ENCODE data around the gene PLPP1. TPM values are rescaled to one million over a fixed set of nuclear protein-coding genes. Genes with fewer than 3 reads are reported as not detected.

The PLPP1 gene
- total and polyA plus RNA-seq, 2 of the 8 experiments (the other 6 are each of a cell fraction or from before 2014, with no cell fraction given) = 43.7 to 91.3 TPM

GRCh38 chr5:55540525-55540924 is 5.8 kb upstream of the PLPP1 start:
- peaks cover 2% of the 10 kb centered on the region for H3K23me2 ChIP-seq (ENCODE audit: low read depth, low read length)
- DNase-seq (ENCODE audit: low read depth in 1 of 2, low spot score in 2 of 2) (no peak), FAIRE-seq (no peak)
- no peaks in the 10 kb centered on the region for H4K20me1 ChIP-seq (replicated peaks in 1 of 2; ENCODE audit: control insufficient read depth in 1 of 2, insufficient read depth in 2 of 2, low read length in 2 of 2)
- H4K5ac ChIP-seq (ENCODE audit: insufficient read length, low read depth, low read length) = no peak overlapping the region
- H3K27ac ChIP-seq (ENCODE audit: low read depth, low read length) = no peak overlapping the region
- ChIA-PET CTCF (ENCODE audit: partially characterized antibody) (interaction anchor here (0.6 to 0.7 kb wide), 2 partner anchors 52 to 111 kb away, joined by 3 read pairs; no protein-coding TSS in a partner anchor), POLR2A (ENCODE audit: partially characterized antibody) (no interaction called here)
- no peak overlapping the region for H3K9ac ChIP-seq (replicated peaks in 1 of 4; ENCODE audit: extremely low read depth in 1 of 4, low read depth in 3 of 4, low read length in 3 of 4)
- H2BK5ac ChIP-seq (ENCODE audit: low read depth, low read length) = no peak overlapping the region
- no peak overlapping the region for H2BK20ac ChIP-seq (ENCODE audit: low read length)
- H3K23ac ChIP-seq (ENCODE audit: insufficient read length) = no peak overlapping the region
- H3K4ac ChIP-seq (replicated peaks; ENCODE audit: insufficient read length, low read depth, low read length) = no peak overlapping the region
- no peaks in the 10 kb centered on the region for H3K79me1 ChIP-seq (ENCODE audit: low read depth, low read length)
- H2BK120ac ChIP-seq (replicated peaks; ENCODE audit: low read depth, low read length) = no peak overlapping the region
- H3K14ac ChIP-seq (ENCODE audit: insufficient read length) = no peak overlapping the region
- no peaks in the 10 kb centered on the region for H3K79me2 ChIP-seq (ENCODE audit: control insufficient read depth in 1 of 2, insufficient read depth in 2 of 2, low read length in 2 of 2)
- no peak overlapping the region for H4K8ac ChIP-seq (ENCODE audit: extremely low read depth, insufficient read depth, low read length)
- no peak overlapping the region for H3K4me3 ChIP-seq (ENCODE audit: extremely low read depth in 1 of 4, insufficient read depth in 2 of 4, low read depth in 3 of 4, low read length in 4 of 4)
- H2BK12ac ChIP-seq (ENCODE audit: low read depth, low read length) = no peak overlapping the region
- peaks cover 0 to 6% (median 3%) of the 10 kb centered on the region in 4 experiments; a peak in 4 of 7 replicates for H3K4me1 ChIP-seq (replicated peaks in 1 of 4; ENCODE audit: control insufficient read depth in 3 of 4, insufficient read depth in 4 of 4, low read length in 3 of 4)
- no peak overlapping the region for H2AK5ac ChIP-seq (ENCODE audit: low read depth, low read length)
- no peak overlapping the region for H3K18ac ChIP-seq (ENCODE audit: extremely low read depth, low read length)
- H3K27me3 ChIP-seq (replicated peaks in 1 of 4; ENCODE audit: control insufficient read depth in 3 of 4, extremely low read depth in 1 of 4, insufficient read depth in 3 of 4, low read length in 3 of 4) = no peaks in the 10 kb centered on the region
- H3K36me3 ChIP-seq (ENCODE audit: control insufficient read depth in 2 of 4, insufficient read depth in 4 of 4, low read length in 3 of 4) = no peaks in the 10 kb centered on the region
- H3K56ac ChIP-seq (replicated peaks; ENCODE audit: insufficient read length, low read depth, low read length) = no peak overlapping the region
- no peaks in the 10 kb centered on the region for H3K9me3 ChIP-seq (ENCODE audit: insufficient read depth in 2 of 2, low read depth in 1 of 2, low read length in 1 of 2)
- no peak overlapping the region for H2AFZ ChIP-seq (ENCODE audit: low read length)
- no peak overlapping the region for H3K4me2 ChIP-seq (ENCODE audit: insufficient read depth in 1 of 2, low read depth in 2 of 2, low read length in 2 of 2)
- WGBS, 2 experiments (ENCODE audit: extremely low coverage in 1 of 2, insufficient coverage in 1 of 2, insufficient read length in 1 of 2, insufficient replicate concordance in 2 of 2, low coverage in 1 of 2, low lambda C conversion rate in 2 of 2, missing lambda C conversion rate in 1 of 2) = 67% methylated on average over 2 of the region's 2 CpGs; no CpG with 5 or more reads in 1 of the 2 experiments
- no peak overlapping the region for H4K91ac ChIP-seq (replicated peaks; ENCODE audit: insufficient read length, low read length)
- TF ChIP-seq RXRA (IDR thresholded peaks at IDR 0.05; ENCODE audit: insufficient read depth, low read depth, low read length) (no peak), NRF1 (IDR thresholded peaks at IDR 0.05; ENCODE audit: low read depth, low read length) (no peak), PHF8 (conservative IDR thresholded peaks at IDR 0.05; ENCODE audit: low read depth, low read length) (no peak), JUND (IDR thresholded peaks at IDR 0.05; ENCODE audit: low read length) (no peak), RBBP5 (IDR thresholded peaks at IDR 0.05; ENCODE audit: borderline replicate concordance, low read depth, low read length) (no peak), NANOG (IDR thresholded peaks at IDR 0.05; ENCODE audit: insufficient read depth, low read depth, low read length, poor library complexity, severe bottlenecking) (no peak), BRCA1 (IDR thresholded peaks at IDR 0.05; ENCODE audit: low read depth, low read length) (no peak), POU5F1 (IDR thresholded peaks at IDR 0.05; ENCODE audit: low read depth, low read length) (no peak), CHD2 (IDR thresholded peaks at IDR 0.05; ENCODE audit: low read length) (no peak), YY1 (IDR thresholded peaks at IDR 0.05; ENCODE audit: low read depth, low read length) (no peak), TCF12 (IDR thresholded peaks at IDR 0.05; ENCODE audit: low read depth, low read length) (no peak), CREB1 (IDR thresholded peaks at IDR 0.05) (no peak)
- H2BK15ac ChIP-seq (ENCODE audit: low read length) = no peak overlapping the region

All from H1 (cell line).